WTC11 (cell line): ENCODE measurements around the gene PXDC1. TPM values are rescaled to one million over a fixed set of nuclear protein-coding genes. Genes with fewer than 3 reads are reported as not detected.

Experiments used
- ATAC-seq: fragments of 200-7000 bp; cut with Tn5 transposase; 2 replicates; pipeline ENCODE4 v1.10.0; 2021; ENCODE audit warnings: mild to moderate bottlenecking, moderate library complexity
- CTCF ChIA-PET: fragments of 300-600 bp; sonication (Branson Sonifier 250); formaldehyde crosslinking; loops from one replicate; lab custom pipeline; 2021; ENCODE audit warnings: antibody characterized with exemption; lab: Charles Lee
- POLR2A ChIA-PET: fragments of 350-600 bp; sonication (Branson Sonifier 250); formaldehyde crosslinking; loops from one replicate; lab custom pipeline; 2021; ENCODE audit warnings: antibody characterized with exemption; lab: Charles Lee
- DNase-seq: peaks from one replicate; pipeline ENCODE4 v3.0.0; 2021; ENCODE audit warnings: low spot score
- H3K27ac Mint-ChIP-seq: 2 replicates; pipeline ENCODE4 v1.8.0; 2021; ENCODE audit warnings: mixed read lengths
- H3K27me3 Mint-ChIP-seq: 2 replicates; pipeline ENCODE4 v1.8.0; 2021; ENCODE audit warnings: low read depth, mild to moderate bottlenecking, moderate library complexity, mixed read lengths
- H3K36me3 Mint-ChIP-seq: 2 replicates; pipeline ENCODE4 v1.8.0; 2021; ENCODE audit warnings: mixed read lengths
- H3K4me1 Mint-ChIP-seq: 2 replicates; pipeline ENCODE4 v1.8.0; 2022; ENCODE audit warnings: mixed read lengths
- H3K4me3 Mint-ChIP-seq: 2 replicates; pipeline ENCODE4 v1.8.0; 2021; ENCODE audit warnings: mild to moderate bottlenecking, moderate library complexity, mixed read lengths
- H3K9me3 Mint-ChIP-seq: 2 replicates; pipeline ENCODE4 v1.8.0; 2021; ENCODE audit warnings: mixed read lengths
- ARID4B ChIP-seq: sonication (generic); formaldehyde crosslinking; IDR thresholded peaks from 2 replicates; pipeline ENCODE4 v1.8.0; 2023; ENCODE audit warnings: missing genetic modification reagents, mild to moderate bottlenecking, borderline replicate concordance
- ATF1 ChIP-seq: sonication (generic); formaldehyde crosslinking; IDR thresholded peaks from 2 replicates; pipeline ENCODE4 v1.8.1; 2023; ENCODE audit warnings: mild to moderate bottlenecking, moderate library complexity, missing genetic modification reagents
- CBFB ChIP-seq: sonication (generic); formaldehyde crosslinking; IDR thresholded peaks from 2 replicates; pipeline ENCODE4 v1.8.1; 2022; ENCODE audit warnings: mild to moderate bottlenecking, low read depth, missing genetic modification reagents
- CDX4 ChIP-seq: fragments of 250-450 bp; sonication (Bioruptor Pico); IDR thresholded peaks from 2 replicates; pipeline ENCODE4 v1.9.0; 2021; ENCODE audit warnings: moderate library complexity, mild to moderate bottlenecking, inconsistent platforms, borderline replicate concordance
- E2F1 ChIP-seq: sonication (generic); formaldehyde crosslinking; IDR thresholded peaks from 2 replicates; pipeline ENCODE4 v1.8.0; 2022; ENCODE audit warnings: mild to moderate bottlenecking, missing genetic modification reagents
- ELF4 ChIP-seq: sonication (generic); formaldehyde crosslinking; IDR thresholded peaks from 2 replicates; pipeline ENCODE4 v1.8.1; 2022; ENCODE audit warnings: low read depth, mild to moderate bottlenecking, moderate library complexity, missing genetic modification reagents
- FOXP4 ChIP-seq: sonication (generic); formaldehyde crosslinking; IDR thresholded peaks from 2 replicates; pipeline ENCODE4 v1.8.0; 2022; ENCODE audit warnings: mild to moderate bottlenecking, missing genetic modification reagents
- GTF2I ChIP-seq: fragments of 250-450 bp; sonication (Bioruptor Pico); conservative IDR thresholded peaks from 2 replicates; pipeline ENCODE4 v1.4.0; 2021; ENCODE audit warnings: mild to moderate bottlenecking
- HMGXB4 ChIP-seq: sonication (generic); formaldehyde crosslinking; IDR thresholded peaks from 2 replicates; pipeline ENCODE4 v1.8.1; 2023; ENCODE audit warnings: mild to moderate bottlenecking, moderate library complexity, missing genetic modification reagents
- IRF2 ChIP-seq: sonication (generic); formaldehyde crosslinking; IDR thresholded peaks from 2 replicates; pipeline ENCODE4 v1.8.0; 2022; ENCODE audit warnings: low read depth, missing genetic modification reagents, borderline replicate concordance
- NFATC4 ChIP-seq: fragments of 250-450 bp; sonication (Bioruptor Pico); IDR thresholded peaks from 2 replicates; pipeline ENCODE4 v1.9.0; 2021; ENCODE audit warnings: mild to moderate bottlenecking
- NFYB ChIP-seq: sonication (generic); formaldehyde crosslinking; conservative IDR thresholded peaks from 2 replicates; pipeline ENCODE4 v1.8.0; 2022; ENCODE audit warnings: low read depth, missing genetic modification reagents
- PRRX2 ChIP-seq: fragments of 250-450 bp; sonication (Bioruptor Pico); IDR thresholded peaks from 2 replicates; pipeline ENCODE4 v1.8.0; 2021; ENCODE audit warnings: mild to moderate bottlenecking
- RELA ChIP-seq: sonication (generic); formaldehyde crosslinking; IDR thresholded peaks from 2 replicates; pipeline ENCODE4 v1.8.1; 2022; ENCODE audit warnings: missing genetic modification reagents, mild to moderate bottlenecking, borderline replicate concordance
- SOX15 ChIP-seq: fragments of 250-450 bp; sonication (Bioruptor Pico); IDR thresholded peaks from 2 replicates; pipeline ENCODE4 v1.9.0; 2021; ENCODE audit warnings: mild to moderate bottlenecking
- TCF7 ChIP-seq: sonication (generic); formaldehyde crosslinking; IDR thresholded peaks from 2 replicates; pipeline ENCODE4 v1.8.0; 2022; ENCODE audit warnings: mild to moderate bottlenecking, low read depth, missing genetic modification reagents, moderate library complexity
- USF2 ChIP-seq: sonication (generic); formaldehyde crosslinking; IDR thresholded peaks from 2 replicates; pipeline ENCODE4 v1.8.1; 2023; ENCODE audit warnings: mild to moderate bottlenecking, missing genetic modification reagents, moderate library complexity
- ZNF317 ChIP-seq: sonication (generic); formaldehyde crosslinking; IDR thresholded peaks from 2 replicates; pipeline ENCODE4 v1.8.1; 2023; ENCODE audit warnings: low read depth, mild to moderate bottlenecking, moderate library complexity, missing genetic modification reagents, borderline replicate concordance
- ZNF425 ChIP-seq: fragments of 250-450 bp; sonication (Bioruptor Pico); conservative IDR thresholded peaks from 2 replicates; pipeline ENCODE4 v1.9.0; 2021; ENCODE audit warnings: mild to moderate bottlenecking
- total RNA-seq: library from RNA; stranded (reverse); gene quantifications from 3 replicates; pipeline ENCODE4 v1.2.3, GENCODE V29; 2021

Gene PXDC1
- total RNA-seq, 1 experiment from 2014 or later, result 3.3 TPM

- H3K27ac Mint-ChIP-seq, result no peak overlapping the region
- ChIA-PET CTCF (interaction anchor here (1.1 to 2.2 kb wide), 3 partner anchors 90 to 219 kb away, joined by 4 to 13 read pairs (median 5); partner anchors contain the start of gene FAM50B), POLR2A (no interaction called here)
- no peaks in the 10 kb centered on the region for H3K36me3 Mint-ChIP-seq
- ATAC-seq, result no peak
- TF ChIP-seq ZNF317 (CRISPR knock-in tag) (no peak), USF2 (CRISPR knock-in tag) (no peak), TCF7 (CRISPR knock-in tag) (no peak), RELA (CRISPR knock-in tag) (no peak), ELF4 (no peak), FOXP4 (CRISPR knock-in tag) (no peak), GTF2I (no peak), IRF2 (CRISPR knock-in tag) (no peak), PRRX2 (CRISPR knock-in tag) (no peak), CBFB (CRISPR knock-in tag) (no peak), NFYB (no peak), CDX4 (CRISPR knock-in tag) (no peak), SOX15 (CRISPR knock-in tag) (no peak), HMGXB4 (CRISPR knock-in tag) (no peak), NFATC4 (CRISPR knock-in tag) (no peak), ATF1 (CRISPR knock-in tag) (no peak), E2F1 (no peak), ZNF425 (CRISPR knock-in tag) (no peak), ARID4B (CRISPR knock-in tag) (no peak)
- no peak for DNase-seq
- H3K27me3 Mint-ChIP-seq, result peaks cover 16% of the 10 kb centered on the region
- H3K4me1 Mint-ChIP-seq, result peaks cover 33% of the 10 kb centered on the region
- H3K9me3 Mint-ChIP-seq, result no peaks in the 10 kb centered on the region
- H3K4me3 Mint-ChIP-seq, result no peak overlapping the region
These were observed 7.3 kb upstream of the PXDC1 start for GRCh38 chr6:3758842-3759144.
